GM12872 (cell line): ENCODE data around the gene PAH.
A peak's percentile ranks its signal among the peaks of the same experiment; 100 is the strongest.

Source experiments
- TF ChIP-seq, protein P1 (sequence below): IDR thresholded peaks from 3 replicates; pipeline ENCODE4 v1.5.1; 2011; ENCODE audit warnings: low read depth, mild to moderate bottlenecking, low read length, moderate library complexity; ENCODE audit not compliant: insufficient read depth

Gene PAH

DNA sequence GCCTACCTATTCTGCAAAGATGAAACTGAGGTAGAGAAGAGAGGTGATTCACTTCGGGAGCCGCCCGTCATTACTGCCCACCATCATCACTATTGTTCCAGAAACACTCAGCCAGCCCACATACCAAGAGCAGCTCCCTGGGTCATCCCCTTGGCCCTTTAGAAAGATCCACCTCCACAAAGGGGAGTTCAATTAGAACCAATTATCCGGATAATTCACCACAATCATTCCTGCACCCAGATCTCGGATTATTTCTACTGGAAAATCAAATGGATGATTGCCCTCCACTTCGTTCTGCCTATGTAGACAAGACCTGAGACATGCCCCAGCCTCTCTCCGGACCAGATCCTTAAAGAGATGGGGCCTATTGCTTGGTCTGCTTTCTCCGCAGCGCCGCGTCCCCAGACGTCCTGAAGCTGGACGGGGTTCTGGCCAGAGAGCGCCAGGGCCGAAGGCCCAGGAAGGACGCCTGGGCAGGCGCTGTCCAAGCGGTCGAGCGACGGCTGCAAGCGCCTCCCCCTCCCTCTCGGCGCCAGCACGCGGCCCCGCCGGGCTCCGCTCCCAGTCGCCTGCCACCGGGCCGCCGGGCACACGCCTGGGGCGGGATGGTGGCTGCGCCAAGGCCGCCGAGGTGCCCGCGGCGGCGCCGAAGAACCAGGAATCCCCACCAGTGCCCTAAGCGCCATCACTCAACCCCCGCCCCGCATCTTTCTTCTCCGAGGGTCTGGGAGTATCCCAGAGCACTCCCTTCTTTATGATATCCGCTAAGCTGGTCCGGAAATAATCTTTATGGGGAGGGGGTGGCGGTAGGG lies 39.1 kb upstream of the PAH start:
- TF ChIP-seq, protein P1, sequence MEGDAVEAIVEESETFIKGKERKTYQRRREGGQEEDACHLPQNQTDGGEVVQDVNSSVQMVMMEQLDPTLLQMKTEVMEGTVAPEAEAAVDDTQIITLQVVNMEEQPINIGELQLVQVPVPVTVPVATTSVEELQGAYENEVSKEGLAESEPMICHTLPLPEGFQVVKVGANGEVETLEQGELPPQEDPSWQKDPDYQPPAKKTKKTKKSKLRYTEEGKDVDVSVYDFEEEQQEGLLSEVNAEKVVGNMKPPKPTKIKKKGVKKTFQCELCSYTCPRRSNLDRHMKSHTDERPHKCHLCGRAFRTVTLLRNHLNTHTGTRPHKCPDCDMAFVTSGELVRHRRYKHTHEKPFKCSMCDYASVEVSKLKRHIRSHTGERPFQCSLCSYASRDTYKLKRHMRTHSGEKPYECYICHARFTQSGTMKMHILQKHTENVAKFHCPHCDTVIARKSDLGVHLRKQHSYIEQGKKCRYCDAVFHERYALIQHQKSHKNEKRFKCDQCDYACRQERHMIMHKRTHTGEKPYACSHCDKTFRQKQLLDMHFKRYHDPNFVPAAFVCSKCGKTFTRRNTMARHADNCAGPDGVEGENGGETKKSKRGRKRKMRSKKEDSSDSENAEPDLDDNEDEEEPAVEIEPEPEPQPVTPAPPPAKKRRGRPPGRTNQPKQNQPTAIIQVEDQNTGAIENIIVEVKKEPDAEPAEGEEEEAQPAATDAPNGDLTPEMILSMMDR = no peak

GRCh38 chr12:102954134-102954533 lies 37.1 kb upstream of the PAH start:
- TF ChIP-seq, protein P1 = no peak

DNA sequence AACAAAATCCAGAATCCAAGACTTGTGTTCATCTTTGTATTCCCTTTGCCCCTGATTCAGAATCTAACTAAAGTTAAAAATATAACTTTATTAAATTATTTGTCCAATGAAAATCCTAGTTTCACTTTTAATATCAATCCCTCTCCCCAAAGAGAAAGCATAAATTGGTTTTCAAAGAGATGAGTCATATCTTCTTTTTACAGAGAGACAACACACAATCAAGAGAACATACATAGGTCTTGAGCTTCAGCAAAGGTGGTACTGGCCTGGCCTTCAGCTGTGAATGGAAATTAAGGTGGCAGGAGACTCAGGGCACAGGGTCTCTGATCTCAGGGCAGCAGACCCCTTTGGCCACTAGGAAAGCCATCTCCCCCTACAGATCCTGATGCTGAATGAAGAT lies 36.2 kb upstream of the PAH start:
- TF ChIP-seq, protein P1 = no peak

DNA sequence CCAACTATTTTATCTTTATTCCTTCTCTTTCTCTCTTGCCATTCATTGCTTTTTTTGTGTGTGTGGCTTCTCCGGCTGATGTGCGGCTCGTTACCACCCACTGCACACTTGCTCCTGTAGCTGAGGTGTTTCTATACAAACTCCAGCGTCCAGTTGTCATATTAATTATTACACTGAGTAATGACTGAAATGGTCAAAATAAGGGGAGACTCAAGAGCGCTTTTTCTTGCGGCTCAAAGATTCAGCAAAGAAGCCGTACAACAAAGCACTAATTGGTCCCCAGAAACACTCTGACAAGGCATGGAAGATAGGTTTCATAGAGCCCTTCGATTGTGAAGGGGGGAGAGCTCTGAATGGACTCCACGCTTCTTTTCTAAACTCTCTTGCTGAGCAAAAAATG lies 34.8 kb upstream of the PAH start:
- TF ChIP-seq, protein P1 = no peak

DNA sequence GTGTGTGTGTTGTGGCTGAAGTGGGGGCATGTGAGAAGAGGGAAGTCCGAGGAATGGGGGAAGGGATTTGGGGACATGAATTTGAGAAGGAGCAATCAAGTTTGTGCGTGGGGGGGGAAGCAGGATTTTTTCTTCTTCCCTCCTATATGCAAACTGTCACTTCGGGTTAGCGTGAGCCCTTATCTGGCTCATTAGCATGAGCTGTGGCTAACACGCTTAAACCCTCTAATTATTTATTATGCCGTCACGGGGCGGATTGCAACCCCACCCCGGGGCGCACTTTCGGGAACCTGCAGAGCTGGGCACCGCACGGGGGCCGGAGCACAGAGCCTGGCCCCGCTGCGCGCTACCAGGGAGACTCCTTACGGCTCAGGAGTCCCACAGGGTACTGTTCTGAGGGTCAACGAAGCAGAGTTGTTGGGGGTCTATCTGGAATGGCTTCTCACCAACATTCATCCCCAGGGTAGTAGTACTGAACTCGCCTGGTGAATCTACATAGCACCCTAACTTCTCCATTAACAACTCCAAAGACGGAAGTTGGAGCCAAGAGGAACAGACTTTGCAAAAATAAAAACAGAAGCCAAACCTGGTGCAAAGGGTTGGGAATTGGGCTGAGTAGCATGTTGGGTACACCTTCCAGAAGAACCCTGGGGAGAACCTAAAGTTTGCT lies 34.0 kb upstream of the PAH start:
- TF ChIP-seq, protein P1 = no peak

GRCh38 chr12:102950107-102950949 lies 33.3 kb upstream of the PAH start:
- TF ChIP-seq, protein P1 = peak; percentile 49

DNA sequence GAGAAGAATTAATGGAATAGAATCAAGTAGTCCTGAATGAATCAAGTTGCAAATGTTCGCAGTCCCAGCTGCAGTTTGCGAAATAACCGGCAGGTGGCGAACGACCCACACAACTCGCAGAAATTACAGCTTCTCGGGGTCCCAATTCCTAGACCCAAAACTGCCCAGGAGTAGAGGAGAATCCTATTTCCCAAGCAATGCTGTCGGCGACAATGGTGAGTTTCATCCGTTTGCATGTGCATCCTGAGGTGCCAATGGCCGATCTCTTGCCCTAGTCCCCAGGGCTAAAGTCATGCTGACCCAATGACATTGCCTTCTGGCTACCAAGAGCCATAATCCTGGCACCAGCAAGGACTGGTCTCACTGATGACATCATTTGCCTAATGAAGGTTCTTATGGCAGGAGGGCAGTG lies 31.9 kb upstream of the PAH start:
- TF ChIP-seq, protein P1 = peak; percentile 92
